Retinal pigment epithelial cell (primary cell): ENCODE results near the gene UBE2J2.

Experiments used
- DNase-seq: peaks from one replicate; pipeline ENCODE4 v3.0.0-alpha.2; 2010; ENCODE audit warnings: low read depth
- H3K4me3 ChIP-seq: 2 replicates; pipeline ENCODE4 v1.5.1; 2011; ENCODE audit warnings: mild to moderate bottlenecking, low read length, control low read depth, moderate library complexity
- CTCF ChIP-seq: conservative IDR thresholded peaks from 2 replicates; pipeline ENCODE4 v1.5.1; 2011; ENCODE audit warnings: low read depth, low read length, control low read depth, inconsistent platforms

The UBE2J2 gene

DNA sequence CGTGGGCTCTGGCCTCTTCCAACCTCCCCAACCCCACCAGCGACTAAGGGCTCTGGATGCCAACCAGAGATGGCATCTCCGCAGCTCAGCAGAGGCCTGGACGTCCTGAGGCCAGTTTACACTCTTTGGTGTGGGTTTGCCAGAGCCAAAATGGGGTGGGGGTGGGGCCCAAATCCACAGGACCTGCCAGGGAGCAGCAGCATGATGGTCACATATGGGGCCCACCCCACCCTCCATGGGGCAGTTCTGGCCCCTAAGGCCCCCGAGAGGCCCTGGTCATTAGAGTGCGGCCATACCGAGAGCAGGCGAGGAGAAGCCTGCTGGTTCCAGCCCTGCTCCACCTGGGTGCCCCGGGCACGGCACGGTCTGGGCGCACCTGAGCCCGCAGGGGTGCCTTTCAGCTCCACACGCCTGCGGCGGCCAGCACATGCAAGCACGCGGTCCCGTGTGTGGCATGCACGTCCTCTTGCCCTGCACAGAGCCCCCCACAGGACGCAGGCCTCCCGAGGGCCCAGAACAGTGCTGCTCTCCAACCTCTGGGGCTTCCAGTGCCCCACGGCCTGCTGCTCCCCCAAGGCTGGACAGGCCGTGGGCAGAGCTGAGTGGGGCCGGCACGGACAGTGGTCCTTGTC, 31.9 kb downstream of the UBE2J2 start:
- no peak for TF ChIP-seq CTCF
- DNase-seq = no peak
- no peak overlapping the region for H3K4me3 ChIP-seq

- H3K4me3 ChIP-seq = no peak overlapping the region
- no peak for TF ChIP-seq CTCF
- DNase-seq = no peak
Measured at GRCh38 chr1:1240822-1241587, 32.6 kb downstream of the UBE2J2 start.

GRCh38 chr1:1240348-1240732, 33.3 kb downstream of the UBE2J2 start:
- DNase-seq = no peak
- no peak for TF ChIP-seq CTCF
- no peak overlapping the region for H3K4me3 ChIP-seq

DNA sequence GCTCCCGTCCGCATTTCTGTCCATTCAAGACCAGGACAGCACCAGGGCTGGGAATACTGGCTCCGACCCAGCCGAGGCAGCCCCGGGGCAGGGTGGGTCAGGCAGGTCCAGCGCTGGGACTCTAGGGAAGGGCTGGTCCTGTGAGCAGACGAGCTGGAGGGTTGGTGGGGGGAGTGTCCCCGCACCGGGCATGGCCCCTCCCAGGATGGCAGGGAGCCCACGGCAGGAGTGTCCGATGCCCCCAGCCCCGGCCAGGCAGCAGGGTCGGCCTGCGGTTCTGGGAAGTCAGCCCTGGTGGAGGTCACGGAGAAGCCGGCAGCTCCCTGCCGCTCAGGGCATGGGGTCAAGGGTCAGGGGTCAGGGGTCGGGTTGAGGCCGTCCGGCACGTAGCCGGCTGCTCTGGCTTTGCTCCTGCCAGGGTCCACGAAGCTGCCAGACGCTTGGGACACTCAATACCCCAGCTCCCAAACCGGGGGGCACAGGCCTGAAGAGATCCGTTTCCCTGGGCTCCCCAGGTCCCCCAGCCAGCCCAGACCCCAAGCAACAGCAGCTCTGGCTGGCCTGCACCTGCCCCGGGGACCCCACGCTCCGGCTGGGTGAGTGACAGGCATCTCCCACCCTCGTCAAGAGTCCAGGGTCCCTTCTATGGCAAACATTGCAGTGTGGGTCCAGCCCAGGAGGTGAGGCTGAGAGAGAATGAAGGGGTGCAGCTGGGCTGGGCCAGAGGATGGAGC, 33.9 kb downstream of the UBE2J2 start:
- no peak for DNase-seq
- H3K4me3 ChIP-seq = no peak overlapping the region
- no peak for TF ChIP-seq CTCF

GRCh38 chr1:1239227-1239613, 34.4 kb downstream of the UBE2J2 start:
- H3K4me3 ChIP-seq = no peak overlapping the region
- no peak for DNase-seq
- no peak for TF ChIP-seq CTCF

DNA sequence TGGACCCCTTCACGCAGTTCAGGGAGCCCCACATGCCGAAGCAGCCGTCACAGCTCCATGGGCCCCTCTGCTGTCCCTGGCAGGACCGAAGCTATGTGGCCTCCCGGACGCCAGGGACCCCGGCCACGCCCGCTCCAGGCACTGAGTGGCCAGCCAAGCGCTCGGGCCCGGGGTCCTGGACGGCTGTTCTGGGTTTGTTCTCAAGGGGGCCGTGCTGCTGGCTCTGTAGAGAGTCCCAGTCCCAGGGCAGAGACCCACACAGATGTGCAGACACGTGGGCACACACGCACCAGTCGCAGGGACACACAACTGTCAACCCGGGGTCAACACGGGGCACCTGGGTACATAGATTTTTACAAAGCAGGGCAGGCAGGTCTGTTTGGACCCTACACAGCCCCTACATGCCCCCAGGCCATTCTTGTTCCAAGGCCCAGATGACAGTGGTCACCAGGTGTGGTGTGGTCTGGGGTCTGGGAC, 34.9 kb downstream of the UBE2J2 start:
- TF ChIP-seq CTCF = no peak
- no peak for DNase-seq
- no peak overlapping the region for H3K4me3 ChIP-seq
